Upper lobe of right lung (tissue), 1 donor: ENCODE measurements around the gene SCCPDH. TPM values are rescaled to one million over a fixed set of nuclear protein-coding genes. Genes with fewer than 3 reads are reported as not detected.

ENCODE experiments used
- ATAC-seq: fragments of 200-7000 bp; cut with Tn5 transposase; one replicate; pipeline ENCODE4 v1.9.1; 2020; ENCODE audit warnings: mild to moderate bottlenecking, moderate library complexity
- DNase-seq: peaks from one replicate; pipeline ENCODE4 v3.0.0-alpha.2; 2020
- H3K27ac ChIP-seq: fragments of 200-600 bp; one replicate; pipeline ENCODE4 v1.8.0; 2022
- H3K27me3 ChIP-seq: fragments of 200-600 bp; one replicate; pipeline ENCODE4 v1.8.0; 2022; ENCODE audit warnings: mild to moderate bottlenecking
- H3K36me3 ChIP-seq: fragments of 200-600 bp; one replicate; pipeline ENCODE4 v1.8.0; 2022
- H3K4me1 ChIP-seq: fragments of 200-600 bp; one replicate; pipeline ENCODE4 v1.8.0; 2022
- H3K4me3 ChIP-seq: fragments of 200-600 bp; one replicate; pipeline ENCODE4 v1.8.0; 2022; ENCODE audit warnings: mild to moderate bottlenecking
- H3K9me3 ChIP-seq: fragments of 200-600 bp; one replicate; pipeline ENCODE4 v1.8.0; 2022
- CTCF ChIP-seq: fragments of 200-600 bp; IDR thresholded peaks from one replicate; pipeline ENCODE4 v1.8.0; 2022; ENCODE audit warnings: antibody characterized with exemption
- intact Hi-C: fragments of 100-400 bp; cut with DNase I; formaldehyde crosslinking; loops from one replicate; pipeline ENCODE4 v1.11.0; 2022
- total RNA-seq: library from RNA; stranded (reverse); fragmentation: NEBNext Ultra II Directional; extraction: Animal tissue kit (Norgen Biotek cat#: 25700); gene quantifications from one replicate; pipeline ENCODE4 v1.2.1, GENCODE V29; 2021
- donor health status: DM: no; HTN: yes; CAD: no; lungs with severe emphysema.

SCCPDH gene
- total RNA-seq, 1 donor from 2014 or later, result 23.4 TPM

GRCh38 chr1:246680696-246681130 is 43.5 kb upstream of the SCCPDH start:
- no peaks in the 10 kb centered on the region for H3K36me3 ChIP-seq
- no peaks in the 10 kb centered on the region for H3K4me1 ChIP-seq
- ATAC-seq, result no peak
- H3K4me3 ChIP-seq, result no peak overlapping the region
- intact Hi-C loops, result no loop called here
- H3K27ac ChIP-seq, result no peak overlapping the region
- no peak for TF ChIP-seq CTCF
- DNase-seq, result no peak
- H3K27me3 ChIP-seq, result no peaks in the 10 kb centered on the region
- no peaks in the 10 kb centered on the region for H3K9me3 ChIP-seq

DNA sequence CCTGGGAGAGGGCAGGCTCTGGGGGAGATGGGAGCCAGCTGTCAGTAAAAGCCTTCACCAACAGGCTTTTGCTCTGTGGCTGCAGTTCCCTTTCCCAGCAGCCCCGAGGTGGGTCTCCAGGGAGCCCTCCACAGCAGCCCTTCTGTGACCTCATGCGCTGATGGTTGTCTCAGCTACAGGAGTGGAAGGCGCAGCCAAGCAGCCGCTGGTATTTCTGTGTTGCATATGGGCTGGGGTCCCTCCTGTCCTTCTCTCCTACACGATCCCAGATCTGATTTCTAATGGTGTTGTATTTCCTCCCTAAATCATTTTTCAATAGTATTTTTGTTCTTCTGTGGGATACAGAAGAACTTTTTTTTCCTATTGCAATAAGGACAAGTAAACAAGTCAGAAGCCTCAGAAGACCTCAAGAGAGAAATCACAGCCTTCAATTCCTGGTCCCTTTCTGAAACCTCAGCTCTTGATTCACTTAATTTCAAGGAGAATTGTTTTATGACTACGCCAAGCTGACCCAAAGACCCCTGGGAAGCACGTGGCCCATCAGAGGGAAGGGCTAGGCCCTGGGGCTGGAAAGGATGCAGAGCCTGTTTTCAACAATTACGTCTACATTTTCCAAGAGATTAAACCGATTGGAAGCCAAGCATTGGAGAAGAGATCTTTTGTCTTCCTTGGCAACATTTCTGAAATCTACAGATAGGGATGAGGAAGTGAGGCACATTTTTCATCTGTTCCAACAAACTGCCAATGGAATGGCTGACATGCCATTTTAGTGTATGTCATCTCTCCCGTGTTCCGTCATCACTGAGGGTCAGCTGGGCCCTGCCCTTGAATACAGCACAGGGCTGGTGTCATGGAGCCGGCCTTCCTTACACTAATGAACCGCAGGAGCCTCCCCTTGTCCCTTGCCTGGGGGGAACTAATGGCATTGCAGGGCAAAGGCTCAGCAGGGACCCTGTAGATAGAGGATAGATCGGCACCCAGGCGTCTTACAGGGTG is 42.0 kb upstream of the SCCPDH start:
- Histone ChIP-seq H3K27ac (no peak overlapping the region), H3K4me1 (no peaks in the 10 kb centered on the region), H3K36me3 (no peaks in the 10 kb centered on the region), H3K4me3 (no peak overlapping the region), H3K9me3 (no peaks in the 10 kb centered on the region), H3K27me3 (no peaks in the 10 kb centered on the region)
- no peak for DNase-seq
- no peak for ATAC-seq
- intact Hi-C loops, result no loop called here
- TF ChIP-seq CTCF, result no peak

DNA sequence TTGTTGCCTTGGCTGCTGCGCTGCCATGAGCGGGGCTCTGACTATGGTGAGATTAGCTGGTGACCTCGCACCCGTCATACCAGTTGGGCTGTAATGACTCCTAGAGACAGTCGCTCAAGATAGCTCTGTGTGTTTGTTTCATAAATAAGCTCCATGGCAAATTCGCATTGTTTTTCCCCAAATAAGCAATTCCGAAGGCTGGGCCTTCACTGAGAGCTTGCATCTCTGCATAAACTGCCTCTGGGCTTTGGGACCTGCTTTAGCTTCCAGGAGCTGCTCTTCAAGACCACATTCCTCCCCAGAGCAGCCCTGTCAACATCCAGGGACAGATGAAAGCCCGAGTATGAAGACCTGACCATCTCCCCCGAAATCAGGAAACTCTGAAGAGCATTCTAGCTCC is 40.7 kb upstream of the SCCPDH start:
- no peaks in the 10 kb centered on the region for H3K9me3 ChIP-seq
- H3K36me3 ChIP-seq, result no peaks in the 10 kb centered on the region
- no peak for ATAC-seq
- intact Hi-C loops, result no loop called here
- no peak for TF ChIP-seq CTCF
- H3K4me1 ChIP-seq, result no peaks in the 10 kb centered on the region
- no peaks in the 10 kb centered on the region for H3K27me3 ChIP-seq
- H3K4me3 ChIP-seq, result no peak overlapping the region
- DNase-seq, result no peak
- no peak overlapping the region for H3K27ac ChIP-seq

DNA sequence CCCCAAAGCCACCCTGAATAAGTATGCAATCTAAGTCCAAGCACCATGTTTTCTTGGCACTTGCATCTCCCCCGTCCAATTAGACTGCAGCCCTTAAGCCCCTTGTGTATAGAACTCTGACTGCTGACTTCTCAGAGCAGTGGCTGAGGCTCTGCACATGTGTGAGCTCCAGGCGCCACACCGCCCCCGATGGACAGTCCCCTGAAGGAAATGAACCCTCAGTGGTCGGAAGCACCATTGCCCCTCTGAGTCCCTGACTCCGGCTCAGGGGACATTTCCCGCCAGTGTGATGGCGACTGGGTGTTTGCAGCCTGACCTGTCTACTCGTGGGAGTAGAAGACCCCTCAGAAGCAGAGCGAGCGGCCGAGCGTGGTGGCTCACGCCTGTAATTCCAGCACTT is 37.2 kb upstream of the SCCPDH start:
- no peak overlapping the region for H3K27ac ChIP-seq
- H3K4me3 ChIP-seq, result no peak overlapping the region
- no peaks in the 10 kb centered on the region for H3K27me3 ChIP-seq
- no peaks in the 10 kb centered on the region for H3K36me3 ChIP-seq
- DNase-seq (no peak), ATAC-seq (no peak)
- intact Hi-C loops, result no loop called here
- peaks cover 4% of the 10 kb centered on the region for H3K4me1 ChIP-seq
- TF ChIP-seq CTCF, result no peak
- H3K9me3 ChIP-seq, result no peaks in the 10 kb centered on the region

DNA sequence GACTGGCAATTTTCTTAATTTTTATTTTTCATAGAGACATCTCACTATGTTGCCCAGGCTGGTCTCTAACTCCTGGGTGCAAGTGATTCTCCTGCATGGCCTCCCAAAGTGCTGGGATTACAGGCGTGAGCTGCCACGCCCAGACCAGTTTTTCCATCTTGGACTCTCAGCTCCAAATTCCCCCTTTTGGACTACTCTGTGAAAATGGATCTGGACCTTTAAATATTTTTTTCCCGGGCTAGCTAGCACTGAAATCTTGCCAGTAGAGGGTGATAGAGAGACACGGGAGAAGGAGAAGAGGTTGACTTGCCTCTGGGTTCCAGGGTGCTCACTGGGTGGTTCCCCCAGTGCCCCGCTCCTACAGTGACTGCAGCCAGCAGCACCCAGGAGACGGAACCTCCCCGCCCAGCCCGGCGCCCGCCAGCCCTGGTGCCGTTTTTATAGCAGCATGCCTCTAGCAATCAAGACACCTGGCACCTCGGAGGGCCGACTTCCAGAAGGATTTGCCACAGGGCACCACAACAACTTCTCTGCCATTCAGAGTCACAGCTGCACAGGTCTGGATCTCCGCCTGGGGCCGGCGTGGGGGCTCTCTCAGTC is 34.7 kb upstream of the SCCPDH start:
- no peak overlapping the region for H3K27ac ChIP-seq
- TF ChIP-seq CTCF, result peak; percentile 80
- peaks cover 4% of the 10 kb centered on the region for H3K4me1 ChIP-seq
- DNase-seq (peak; percentile 82), ATAC-seq (peak; percentile 99)
- no peaks in the 10 kb centered on the region for H3K36me3 ChIP-seq
- no peaks in the 10 kb centered on the region for H3K9me3 ChIP-seq
- H3K27me3 ChIP-seq, result no peaks in the 10 kb centered on the region
- intact Hi-C loops, result loop anchor here (10.0 kb wide), 1 partner anchor 185 kb away; the partner anchor contains the start of gene SMYD3
- peak overlapping the region; percentile 21 for H3K4me3 ChIP-seq
